Astrocyte of the cerebellum (primary cell): Measurements from ENCODE around the gene CYP2A7.
"Not testable (repeated sequence)": the region's sequence is repeated elsewhere in the genome, so short reads cannot be mapped to it uniquely, and the experiment has no call there.

Source experiments
- DNase-seq: peaks from one replicate; pipeline ENCODE4 v3.0.0-alpha.2; 2011; ENCODE audit warnings: low read depth
- H3K4me3 ChIP-seq: 2 replicates; pipeline ENCODE4 v1.5.1; 2011; ENCODE audit warnings: mild to moderate bottlenecking, low read depth, low read length, moderate library complexity
- CTCF ChIP-seq: IDR thresholded peaks from 2 replicates; pipeline ENCODE4 v1.5.1; 2012; ENCODE audit warnings: low read length, low read depth, moderate library complexity, mild to moderate bottlenecking; ENCODE audit errors: missing control alignments
- in situ Hi-C: cut with HindIII; loops from 2 replicates; pipeline ENCODE4 v1.10.0; 2017; ENCODE audit warnings: low sequenced_read_pairs

Gene CYP2A7

GRCh38 chr19:40882062-40882461, at the start of gene CYP2A7:
CYP2A7 (minus strand) TSS chr19:40882231; CDS start chr19:40882210, 21 bp downstream.
- DNase-seq, in situ Hi-C loops, H3K4me3 ChIP-seq: not testable (repeated sequence)

GRCh38 chr19:40930799-40931198, 48.8 kb upstream of the CYP2A7 start:
- H3K4me3 ChIP-seq, DNase-seq, in situ Hi-C loops: not testable (repeated sequence)

- DNase-seq, H3K4me3 ChIP-seq: not testable (repeated sequence)
Measured at GRCh38 chr19:40929942-40930341, 47.9 kb upstream of the CYP2A7 start.

DNA sequence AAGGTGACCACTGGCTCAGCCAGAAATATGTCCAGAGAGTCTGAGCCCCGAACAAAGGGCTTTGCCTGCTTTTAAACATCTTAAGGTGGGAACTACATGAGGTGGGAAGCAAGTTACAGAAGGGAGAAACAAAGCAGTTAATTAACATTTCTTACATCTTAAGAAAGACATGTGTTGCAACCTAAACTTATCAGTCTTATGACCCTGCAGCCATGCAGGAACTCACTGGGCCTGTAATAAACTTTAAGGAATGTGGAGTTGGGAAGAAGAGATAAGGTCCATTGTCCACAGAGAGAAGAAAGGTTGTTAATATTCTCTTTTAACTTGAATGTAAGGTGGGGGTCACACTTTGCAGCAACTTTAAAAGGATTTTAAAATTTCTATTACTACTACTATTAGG, 46.8 kb upstream of the CYP2A7 start:
- in situ Hi-C loops = no loop called here
- no peak for TF ChIP-seq CTCF
- H3K4me3 ChIP-seq = no peak overlapping the region
- DNase-seq = no peak

More at GRCh38 chr19:40929942-40930341, 47.9 kb upstream of the CYP2A7 start:
- in situ Hi-C loops = not testable (repeated sequence)

GRCh38 chr19:40927567-40927966, 45.5 kb upstream of the CYP2A7 start:
- no peak for DNase-seq
- TF ChIP-seq CTCF = no peak
- H3K4me3 ChIP-seq = no peak overlapping the region
- in situ Hi-C loops = no loop called here

GRCh38 chr19:40926276-40926675, 44.2 kb upstream of the CYP2A7 start:
- H3K4me3 ChIP-seq, DNase-seq, in situ Hi-C loops: not testable (repeated sequence)

- TF ChIP-seq CTCF = no peak
- no peak overlapping the region for H3K4me3 ChIP-seq
- in situ Hi-C loops = no loop called here
- DNase-seq = no peak
Measured at GRCh38 chr19:40923934-40924391, 41.9 kb upstream of the CYP2A7 start.

DNA sequence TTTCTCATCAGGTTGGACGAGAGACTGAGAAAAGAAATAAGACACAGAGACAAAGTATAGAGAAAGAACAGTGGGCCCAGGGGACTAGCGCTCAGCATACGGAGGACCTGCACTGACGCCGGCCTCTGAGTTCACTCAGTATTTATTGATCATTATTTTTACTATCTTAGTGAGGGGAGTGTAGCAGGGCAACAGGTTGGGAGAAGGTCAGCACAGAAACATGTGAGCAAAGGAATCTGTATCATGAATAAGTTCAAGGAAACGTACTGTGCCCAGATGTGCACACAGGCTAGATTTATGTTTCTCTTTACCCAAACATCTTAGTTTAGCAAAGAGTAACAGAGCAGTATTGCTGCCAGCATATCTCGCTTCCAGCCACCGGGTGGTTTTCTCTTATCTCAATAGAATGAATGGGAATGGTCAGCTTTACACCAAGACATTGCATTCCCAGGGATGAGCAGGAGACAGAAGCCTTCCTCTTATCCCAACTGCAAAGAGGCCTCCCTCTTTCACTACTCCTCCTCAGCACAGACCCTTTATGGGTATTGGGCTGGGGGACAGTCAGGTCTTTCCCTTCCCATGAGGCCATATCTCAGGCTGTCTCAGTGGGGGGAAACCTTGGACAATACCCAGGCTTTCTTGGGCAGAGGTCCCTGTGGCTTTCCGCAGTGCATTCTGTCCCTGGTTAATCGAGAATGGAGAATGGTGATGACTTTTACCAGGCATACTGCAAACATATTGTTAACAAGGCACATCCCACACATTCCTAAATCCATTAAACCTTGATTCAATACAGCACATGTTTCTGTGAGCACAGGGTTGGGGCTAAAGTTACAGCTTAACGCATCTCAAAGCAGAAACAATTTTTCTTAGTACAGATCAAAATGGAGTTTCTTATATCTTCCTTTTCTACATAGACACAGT, 40.5 kb upstream of the CYP2A7 start:
- H3K4me3 ChIP-seq, in situ Hi-C loops, DNase-seq: not testable (repeated sequence)

GRCh38 chr19:40921005-40921897, 39.2 kb upstream of the CYP2A7 start:
- DNase-seq = no peak
- in situ Hi-C loops = no loop called here
- TF ChIP-seq CTCF = no peak
- no peak overlapping the region for H3K4me3 ChIP-seq
